C4-2B (cell line): ENCODE data around the gene GRK5.
"Not testable (repeated sequence)": the region's sequence is repeated elsewhere in the genome, so short reads cannot be mapped to it uniquely, and the experiment has no call there.

ENCODE experiments used
- H3K27ac ChIP-seq: fragments of 450-650 bp; 2 replicates; pipeline ENCODE4 v1.5.1; 2017
- ZFX ChIP-seq: fragments of 450-650 bp; IDR thresholded peaks from 2 replicates; pipeline ENCODE4 v1.6.1; 2017
- TF ChIP-seq, protein P1 (sequence below): fragments of 450-650 bp; conservative IDR thresholded peaks from 2 replicates; pipeline ENCODE4 v1.5.1; 2017; ENCODE audit warnings: mild to moderate bottlenecking

Gene GRK5

DNA sequence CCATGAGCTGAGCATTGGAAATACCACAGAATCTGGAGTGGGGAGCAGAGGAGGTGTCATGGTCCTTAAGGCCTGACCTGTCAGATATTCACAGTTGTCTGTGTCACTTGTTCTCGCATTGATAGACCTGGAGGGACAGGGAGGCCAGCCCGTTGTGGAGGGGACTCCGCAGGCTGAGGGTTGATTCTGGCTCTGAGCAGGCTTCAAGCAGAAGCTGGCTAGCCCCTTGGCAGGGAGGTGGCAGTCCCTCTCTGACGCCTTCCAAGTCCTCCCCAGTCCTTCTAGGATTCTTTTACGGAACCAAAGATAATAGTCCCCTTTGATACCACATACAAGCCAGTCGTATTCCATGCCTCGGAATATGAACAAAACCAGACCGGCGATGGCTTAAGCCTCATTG is 65.4 kb downstream of the GRK5 start:
- TF ChIP-seq, protein P1, sequence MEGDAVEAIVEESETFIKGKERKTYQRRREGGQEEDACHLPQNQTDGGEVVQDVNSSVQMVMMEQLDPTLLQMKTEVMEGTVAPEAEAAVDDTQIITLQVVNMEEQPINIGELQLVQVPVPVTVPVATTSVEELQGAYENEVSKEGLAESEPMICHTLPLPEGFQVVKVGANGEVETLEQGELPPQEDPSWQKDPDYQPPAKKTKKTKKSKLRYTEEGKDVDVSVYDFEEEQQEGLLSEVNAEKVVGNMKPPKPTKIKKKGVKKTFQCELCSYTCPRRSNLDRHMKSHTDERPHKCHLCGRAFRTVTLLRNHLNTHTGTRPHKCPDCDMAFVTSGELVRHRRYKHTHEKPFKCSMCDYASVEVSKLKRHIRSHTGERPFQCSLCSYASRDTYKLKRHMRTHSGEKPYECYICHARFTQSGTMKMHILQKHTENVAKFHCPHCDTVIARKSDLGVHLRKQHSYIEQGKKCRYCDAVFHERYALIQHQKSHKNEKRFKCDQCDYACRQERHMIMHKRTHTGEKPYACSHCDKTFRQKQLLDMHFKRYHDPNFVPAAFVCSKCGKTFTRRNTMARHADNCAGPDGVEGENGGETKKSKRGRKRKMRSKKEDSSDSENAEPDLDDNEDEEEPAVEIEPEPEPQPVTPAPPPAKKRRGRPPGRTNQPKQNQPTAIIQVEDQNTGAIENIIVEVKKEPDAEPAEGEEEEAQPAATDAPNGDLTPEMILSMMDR = no peak
- no peak for TF ChIP-seq ZFX
- no peak overlapping the region for H3K27ac ChIP-seq

DNA sequence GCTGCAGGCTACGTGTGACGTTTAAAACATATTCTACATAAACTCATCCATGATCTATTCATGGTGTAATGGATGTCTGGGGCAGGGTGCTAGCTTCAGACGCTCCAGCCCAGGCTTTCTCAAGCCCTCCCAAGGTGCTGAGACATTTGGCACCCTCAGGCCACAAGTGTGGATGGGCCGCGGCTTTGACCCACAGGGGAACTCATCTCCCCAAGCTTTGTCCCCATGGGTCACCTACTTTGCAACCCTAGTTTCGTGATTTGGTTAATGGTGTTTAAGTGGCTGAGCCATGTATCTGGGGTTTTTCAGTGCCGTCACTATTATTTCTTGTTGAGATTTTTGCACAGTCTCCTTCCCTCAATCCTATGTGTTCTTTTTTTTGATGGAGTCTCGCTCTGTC is 66.0 kb downstream of the GRK5 start:
- H3K27ac ChIP-seq = no peak overlapping the region
- TF ChIP-seq, protein P1 = no peak
- no peak for TF ChIP-seq ZFX

DNA sequence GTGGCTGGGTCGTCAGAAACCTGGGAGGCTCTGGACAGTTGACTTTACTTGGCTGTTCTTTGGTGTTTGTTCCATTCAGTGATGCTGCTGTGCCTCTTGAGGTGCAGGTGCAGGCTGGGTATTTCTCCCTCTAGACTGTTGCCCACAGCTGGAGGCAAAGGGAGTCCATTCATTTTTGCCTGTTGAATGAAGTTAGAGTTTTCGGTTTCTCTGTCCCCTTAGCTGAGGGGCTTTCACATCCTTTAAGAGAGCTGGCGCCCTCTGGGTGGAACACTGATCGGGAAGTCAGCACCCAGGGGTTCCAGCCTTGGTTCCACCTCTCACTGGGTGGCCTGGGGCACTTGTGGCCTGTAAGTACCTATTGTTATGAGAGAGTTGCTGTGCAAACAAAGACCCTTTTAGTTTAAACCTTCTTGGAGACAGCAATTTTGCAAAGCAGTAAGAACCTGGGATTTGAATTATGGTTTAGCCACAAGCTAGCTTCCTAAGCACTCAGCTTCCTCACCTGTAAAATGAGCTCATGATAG is 67.2 kb downstream of the GRK5 start:
- TF ChIP-seq ZFX = no peak
- TF ChIP-seq, protein P1 = no peak
- H3K27ac ChIP-seq = no peak overlapping the region

DNA sequence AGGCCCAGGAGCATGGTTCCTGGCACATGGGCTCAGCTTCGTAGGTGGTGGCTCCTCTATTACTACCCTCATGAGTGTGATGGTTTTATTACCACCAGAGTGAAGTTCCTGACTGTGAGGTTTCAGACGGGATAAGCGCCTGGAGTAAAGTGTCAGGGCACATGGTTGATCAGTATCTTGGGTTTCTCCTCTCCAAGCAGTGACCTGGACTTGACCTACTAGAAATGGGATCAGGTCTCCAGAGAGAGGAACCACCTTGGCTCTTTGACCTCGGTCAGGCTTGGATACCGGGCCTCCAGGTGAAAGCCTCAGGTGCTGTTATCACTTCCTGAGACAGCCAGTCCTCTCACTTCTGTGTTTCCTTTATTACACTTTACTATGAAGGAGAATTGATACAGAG is 67.7 kb downstream of the GRK5 start:
- no peak overlapping the region for H3K27ac ChIP-seq
- no peak for TF ChIP-seq ZFX
- TF ChIP-seq, protein P1 = no peak

DNA sequence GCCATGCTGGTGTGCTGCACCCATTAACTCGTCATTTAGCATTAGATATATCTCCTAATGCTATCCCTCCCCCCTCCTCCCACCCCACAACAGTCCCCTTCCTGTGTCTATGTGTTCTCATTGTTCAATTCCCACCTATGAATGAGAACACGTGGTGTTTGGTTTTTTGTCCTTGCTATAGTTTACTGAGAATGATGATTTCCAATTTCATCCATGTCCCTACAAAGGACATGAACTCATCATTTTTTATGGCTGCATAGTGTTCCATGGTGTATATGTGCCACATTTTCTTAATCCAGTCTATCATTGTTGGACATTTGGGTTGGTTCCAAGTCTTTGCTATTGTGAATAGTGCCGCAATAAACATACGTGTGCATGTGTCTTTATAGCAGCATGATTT is 68.8 kb downstream of the GRK5 start:
- not testable (repeated sequence) for H3K27ac ChIP-seq

DNA sequence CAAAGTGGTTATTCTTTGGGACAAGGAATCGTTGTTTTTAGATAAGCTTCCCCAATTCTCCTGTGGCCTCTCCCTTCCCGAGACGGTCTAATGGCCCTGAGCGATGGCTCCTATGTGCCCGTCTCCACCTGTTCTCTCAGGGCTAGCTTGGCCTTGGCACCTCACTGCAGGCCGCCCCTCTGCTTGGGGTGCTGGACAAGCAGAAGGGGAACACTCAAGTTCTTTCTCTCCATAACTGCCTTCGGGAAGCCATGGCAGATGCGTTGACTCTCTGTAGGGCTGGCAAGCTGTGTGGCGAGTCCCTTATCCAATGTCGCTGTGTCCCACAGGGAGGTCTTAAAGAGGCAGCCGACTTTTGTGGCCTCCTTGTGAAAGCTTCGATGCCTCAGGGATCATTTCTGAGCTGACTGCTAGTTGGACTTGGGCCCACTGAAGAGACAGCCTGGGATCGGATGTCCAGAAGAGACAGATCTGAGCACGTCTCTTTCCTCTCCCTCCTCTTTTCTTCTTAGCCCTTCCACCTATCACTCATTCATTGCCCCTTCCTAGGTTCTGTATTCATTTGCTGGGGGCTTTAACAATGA is 70.8 kb downstream of the GRK5 start:
- H3K27ac ChIP-seq = peak overlapping the region; percentile 6
- TF ChIP-seq, protein P1 = no peak
- no peak for TF ChIP-seq ZFX

DNA sequence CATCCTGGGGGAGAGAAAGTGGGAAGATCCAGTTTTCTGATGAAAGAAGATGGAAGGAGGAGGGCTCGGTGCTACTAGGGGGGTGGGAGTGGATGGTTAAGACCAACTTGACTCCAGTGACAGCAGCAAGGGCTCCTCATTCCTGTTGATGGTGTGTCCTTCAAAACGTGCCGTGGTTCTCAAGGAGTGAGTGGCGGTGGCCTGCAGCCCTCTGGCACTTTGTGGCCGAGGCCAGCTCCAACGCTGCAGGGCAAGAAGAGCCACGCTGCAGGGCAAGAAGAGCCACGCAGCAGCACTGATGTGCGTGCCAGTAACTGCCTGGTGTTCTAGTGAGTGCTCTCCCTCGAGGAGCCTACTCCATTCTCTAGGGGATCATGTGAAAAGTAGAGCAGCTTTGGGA is 72.1 kb downstream of the GRK5 start:
- no peak for TF ChIP-seq ZFX
- TF ChIP-seq, protein P1 = no peak
- no peak overlapping the region for H3K27ac ChIP-seq

DNA sequence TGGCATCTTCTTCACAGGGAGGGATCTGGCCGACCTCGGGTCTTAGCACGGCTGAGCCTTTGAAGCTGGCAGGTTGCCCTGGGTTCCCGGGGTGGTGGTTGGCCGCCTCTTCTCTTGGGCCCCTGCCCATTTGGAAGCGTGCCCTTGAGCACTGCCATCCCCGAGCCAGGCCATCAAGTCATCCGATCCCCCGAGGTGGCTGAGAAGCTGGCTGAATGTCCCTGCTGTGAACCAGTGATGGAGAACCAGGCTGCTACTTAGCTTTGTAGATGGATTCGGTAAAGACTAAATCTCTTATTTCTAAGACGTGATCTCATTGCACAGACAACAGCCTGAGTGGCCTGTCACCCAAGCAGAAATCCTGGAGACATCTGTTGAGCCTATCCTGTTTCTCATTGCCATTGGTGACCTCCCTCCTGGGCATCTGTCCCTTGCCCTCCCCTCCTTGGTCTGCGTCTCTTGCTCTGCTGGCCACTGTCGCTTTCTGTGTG is 74.3 kb downstream of the GRK5 start:
- H3K27ac ChIP-seq = no peak overlapping the region
- TF ChIP-seq, protein P1 = no peak
- no peak for TF ChIP-seq ZFX
